22Rv1 (cell line): ENCODE measurements around the gene ESPNL.

ENCODE experiments used
- H3K27ac ChIP-seq: fragments of 450-650 bp; 2 replicates; pipeline ENCODE4 v1.5.1; 2017
- CTCF ChIP-seq: fragments of 450-650 bp; IDR thresholded peaks from 2 replicates; pipeline ENCODE4 v1.5.1; 2017; ENCODE audit warnings: mild to moderate bottlenecking
- ZFX ChIP-seq: fragments of 450-650 bp; IDR thresholded peaks from 2 replicates; pipeline ENCODE4 v1.6.1; 2017; ENCODE audit warnings: antibody characterized with exemption, borderline replicate concordance

ESPNL gene

DNA sequence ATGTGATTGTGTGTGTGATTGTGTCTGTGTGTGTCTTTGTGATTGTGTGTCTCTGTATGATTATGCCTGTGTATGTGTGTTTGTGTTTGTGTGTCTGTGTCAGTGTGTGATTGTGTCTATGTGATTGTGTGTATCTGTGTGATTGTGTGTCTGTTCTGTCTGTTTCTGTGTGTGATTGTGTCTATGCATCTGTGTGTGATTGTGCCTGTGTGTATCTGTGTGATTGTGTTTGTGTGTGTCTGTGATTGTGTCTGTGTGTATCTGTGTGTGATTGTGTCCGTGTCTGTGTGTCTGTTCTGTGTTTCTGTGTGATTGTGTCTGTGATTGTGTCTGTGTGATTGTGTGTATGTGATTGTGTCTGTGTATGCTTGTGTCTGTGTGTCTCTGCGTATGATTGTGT, 26.2 kb downstream of the ESPNL start:
- TF ChIP-seq ZFX: no peak
- no peak for TF ChIP-seq CTCF
- no peak overlapping the region for H3K27ac ChIP-seq

DNA sequence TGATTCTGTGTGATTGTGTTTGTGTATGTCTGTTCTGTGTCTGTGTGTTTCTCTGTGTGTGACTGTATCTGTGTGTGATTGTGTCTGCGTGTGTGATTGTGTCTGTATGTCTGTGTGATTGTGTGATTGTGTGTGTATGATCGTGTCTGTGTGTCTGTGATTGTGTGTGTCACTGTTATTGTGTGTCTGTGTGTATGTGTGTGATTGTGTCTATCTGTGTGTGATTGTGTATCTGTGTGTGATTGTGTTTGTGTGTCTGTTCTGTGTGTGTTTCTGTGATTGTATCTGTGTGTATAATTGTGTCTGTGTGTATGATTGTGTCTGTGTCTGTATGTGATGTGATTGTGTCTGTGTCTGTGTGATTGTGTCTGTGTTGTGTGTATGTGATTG, 26.6 kb downstream of the ESPNL start:
- TF ChIP-seq ZFX (no peak), CTCF (no peak)
- no peak overlapping the region for H3K27ac ChIP-seq

DNA sequence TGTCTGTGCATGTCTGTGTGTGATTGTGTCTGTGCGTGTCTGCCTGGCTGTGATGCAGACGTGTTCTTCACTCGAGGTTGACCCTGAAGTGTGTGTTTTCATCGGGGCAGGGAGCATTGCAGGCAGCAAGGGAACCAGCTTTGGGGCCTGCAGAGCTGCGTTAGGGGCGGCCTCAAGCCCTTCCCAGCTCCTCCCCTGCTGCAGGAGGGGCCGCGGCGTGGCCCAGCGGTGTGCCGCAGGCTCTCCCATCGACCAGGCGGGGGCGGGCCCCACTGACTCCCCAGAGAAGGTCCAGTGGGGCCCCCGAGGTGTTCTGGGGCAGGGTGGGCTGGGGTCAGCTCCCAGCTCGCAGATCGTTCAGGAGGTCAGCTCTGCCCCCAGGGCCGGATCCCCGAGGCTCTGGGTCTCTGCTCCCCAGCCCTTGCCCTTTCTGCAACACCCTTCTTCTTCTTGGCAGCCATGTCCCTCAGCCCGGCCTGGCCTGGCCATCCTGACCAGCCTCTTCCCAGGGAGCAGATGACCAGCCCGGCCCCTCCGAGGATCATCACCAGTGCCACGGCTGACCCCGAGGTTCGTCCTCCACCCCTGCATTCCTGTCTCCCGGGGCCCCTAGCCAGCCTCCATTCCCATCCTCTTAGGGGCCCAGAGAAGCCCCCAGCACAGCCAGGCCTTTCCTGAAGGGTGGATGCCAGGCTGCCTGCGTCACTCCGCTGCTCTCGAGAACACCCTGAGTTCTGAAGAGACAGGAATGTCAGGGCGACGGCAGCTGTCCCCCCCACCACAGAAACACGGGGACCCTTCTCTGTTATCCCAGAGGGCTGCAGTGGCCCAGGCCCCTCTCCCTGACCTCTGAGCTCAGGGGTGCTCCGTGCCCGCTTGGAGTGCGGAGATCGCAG, 27.3 kb downstream of the ESPNL start:
- TF ChIP-seq CTCF (no peak), ZFX (no peak)
- no peak overlapping the region for H3K27ac ChIP-seq

DNA sequence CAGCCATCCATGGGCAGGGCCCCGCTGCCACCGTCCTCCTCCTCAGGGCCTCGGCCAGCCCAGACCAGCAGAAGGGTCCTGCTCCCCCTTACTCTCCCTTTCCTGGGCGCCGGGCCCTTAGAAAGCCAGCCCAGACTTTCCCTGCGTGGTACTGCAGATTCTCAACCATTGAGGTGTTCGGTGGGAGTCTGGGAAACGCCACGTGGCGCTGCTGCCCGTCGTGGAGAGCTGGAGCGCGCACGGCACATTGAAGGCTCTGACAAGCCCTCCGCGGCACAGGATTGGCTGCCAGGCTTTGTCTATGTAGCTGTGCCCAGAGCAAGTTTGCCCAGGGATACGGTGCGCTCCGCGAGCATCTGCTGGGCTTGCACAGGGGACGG, 27.9 kb downstream of the ESPNL start:
- no peak overlapping the region for H3K27ac ChIP-seq
- TF ChIP-seq CTCF (no peak), ZFX (no peak)

DNA sequence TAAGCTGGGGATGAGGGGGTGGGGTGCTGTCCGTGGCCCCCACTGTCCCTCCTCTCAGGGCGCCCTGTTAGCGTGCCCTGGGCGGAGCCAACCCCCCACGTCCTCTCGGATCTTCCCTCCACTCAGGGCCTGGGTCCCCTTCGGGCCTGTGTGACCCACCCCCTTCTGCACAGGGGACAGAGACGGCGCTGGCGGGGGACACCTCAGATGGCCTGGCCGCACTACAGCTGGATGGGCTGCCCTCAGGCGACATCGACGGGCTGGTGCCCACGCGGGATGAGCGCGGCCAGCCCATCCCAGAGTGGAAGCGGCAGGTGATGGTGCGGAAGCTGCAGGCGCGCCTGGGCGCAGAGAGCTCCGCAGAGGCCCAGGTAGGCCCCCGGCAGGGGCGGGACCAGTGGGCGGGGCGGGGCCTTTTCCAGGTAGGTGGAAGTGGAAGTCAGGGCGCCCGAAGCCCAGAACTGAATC, 28.4 kb downstream of the ESPNL start:
- H3K27ac ChIP-seq: no peak overlapping the region
- TF ChIP-seq ZFX: no peak
- no peak for TF ChIP-seq CTCF

DNA sequence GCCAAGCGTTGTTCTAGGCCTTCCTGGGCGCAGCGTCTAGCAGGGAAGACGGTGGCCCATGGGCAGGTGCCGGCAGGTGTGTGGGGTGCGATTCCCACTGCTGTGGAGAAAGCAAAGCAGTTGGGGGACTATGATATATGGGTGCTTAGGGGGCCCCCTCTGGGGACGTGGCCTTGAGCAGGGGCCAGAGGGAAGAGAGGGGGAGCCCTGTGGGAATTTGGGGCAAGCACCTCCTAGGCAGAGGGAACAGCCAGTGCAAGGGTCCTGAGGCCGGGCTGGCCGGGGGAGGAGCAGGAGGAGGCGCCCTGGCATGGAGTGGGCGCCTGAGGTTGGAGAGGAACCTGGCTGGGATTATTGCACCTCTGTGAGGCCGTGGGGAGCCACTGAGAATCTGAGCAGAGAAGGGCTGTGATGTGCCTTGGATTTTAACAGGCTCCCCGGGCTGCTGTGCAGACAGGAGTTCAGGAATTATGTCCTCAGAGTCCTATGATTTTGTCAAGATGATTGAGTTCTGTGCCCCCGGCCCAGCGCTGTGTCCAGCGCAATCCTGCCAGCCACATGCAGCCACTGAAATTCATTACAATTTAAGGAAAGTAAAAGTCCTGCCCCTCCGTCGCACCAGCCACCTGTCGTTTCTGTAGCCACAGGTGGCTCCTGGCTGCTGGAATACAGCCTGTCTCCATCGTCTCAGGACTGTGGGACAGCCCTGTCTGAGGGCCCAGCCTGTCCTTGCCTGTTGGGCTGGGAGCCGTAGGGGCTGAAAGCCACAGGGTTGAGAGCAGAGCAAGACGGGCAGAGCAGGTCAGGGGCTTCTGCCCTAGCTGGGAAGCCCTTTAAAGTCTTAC, 29.2 kb downstream of the ESPNL start:
- no peak for TF ChIP-seq CTCF
- H3K27ac ChIP-seq: no peak overlapping the region

- TF ChIP-seq ZFX (no peak), CTCF (no peak)
- no peak overlapping the region for H3K27ac ChIP-seq
These were observed 30.1 kb downstream of the ESPNL start for GRCh38 chr2:238130111-238130695.
